H7 (cell line): ENCODE results near the gene EDNRB. TPM values are rescaled to one million over a fixed set of nuclear protein-coding genes. Genes with fewer than 3 reads are reported as not detected.
"Not testable (repeated sequence)": the region's sequence is repeated elsewhere in the genome, so short reads cannot be mapped to it uniquely, and the experiment has no call there.

Source experiments
- DNase-seq: peaks from one replicate; pipeline ENCODE4 v3.0.0; 2012
- H3K27me3 ChIP-seq: 2 replicates; pipeline ENCODE4 v1.6.0; 2011; ENCODE audit warnings: mild to moderate bottlenecking, low read length; ENCODE audit not compliant: control insufficient read depth, insufficient read depth
- H3K36me3 ChIP-seq: replicated peaks from 2 replicates; pipeline ENCODE4 v1.5.1; 2011; ENCODE audit warnings: low read length; ENCODE audit not compliant: control insufficient read depth, insufficient read depth
- H3K4me3 ChIP-seq: 2 replicates; pipeline ENCODE4 v1.5.1; 2011; ENCODE audit warnings: low read depth, mild to moderate bottlenecking, control low read depth, low read length, moderate library complexity; ENCODE audit not compliant: insufficient read depth
- total RNA-seq: library from RNA; depleted of rRNA; stranded (reverse); fragments of >200 nt; shearing (Covaris generic); gene quantifications from 2 replicates; pipeline ENCODE4 v1.2.3, GENCODE V29; 2014

EDNRB gene
- total RNA-seq, 1 experiment from 2014 or later = 32.9 TPM

- no peak for DNase-seq
- Histone ChIP-seq H3K27me3 (no peaks in the 10 kb centered on the region), H3K36me3 (no peaks in the 10 kb centered on the region), H3K4me3 (no peak overlapping the region)
These were observed 40.4 kb downstream of the EDNRB start for GRCh38 chr13:77878190-77878589.

- H3K4me3 ChIP-seq = no peak overlapping the region
- H3K36me3 ChIP-seq = no peaks in the 10 kb centered on the region
- no peaks in the 10 kb centered on the region for H3K27me3 ChIP-seq
- no peak for DNase-seq
These were observed 42.5 kb downstream of the EDNRB start for GRCh38 chr13:77876176-77876575.

GRCh38 chr13:77874406-77874805, 44.2 kb downstream of the EDNRB start:
- Histone ChIP-seq H3K27me3 (no peaks in the 10 kb centered on the region), H3K4me3 (no peak overlapping the region), H3K36me3 (no peaks in the 10 kb centered on the region)
- DNase-seq = no peak

DNA sequence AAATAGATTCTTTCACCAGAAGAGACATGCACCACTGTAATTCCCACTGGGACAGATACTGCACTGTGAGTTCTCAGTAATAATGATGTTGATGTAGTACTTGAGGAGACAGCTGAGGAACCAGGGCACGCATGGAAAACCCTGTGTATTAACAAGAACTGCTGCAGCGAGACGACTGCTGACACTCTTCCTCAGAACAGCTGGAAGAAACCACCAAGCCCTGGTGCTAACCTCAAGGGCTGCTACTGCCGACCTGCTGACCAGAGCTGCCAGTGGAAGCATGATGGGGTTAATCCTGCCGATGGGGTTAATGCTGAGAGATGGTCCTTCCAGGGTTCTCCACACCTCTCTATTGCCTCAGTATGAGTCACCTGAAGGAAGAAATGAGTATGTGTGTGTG, 45.6 kb downstream of the EDNRB start:
- H3K27me3 ChIP-seq = no peaks in the 10 kb centered on the region
- no peak for DNase-seq
- H3K36me3 ChIP-seq = no peaks in the 10 kb centered on the region
- no peak overlapping the region for H3K4me3 ChIP-seq

GRCh38 chr13:77871596-77871995, 47.0 kb downstream of the EDNRB start:
- no peak for DNase-seq
- Histone ChIP-seq H3K4me3 (no peak overlapping the region), H3K27me3 (no peaks in the 10 kb centered on the region), H3K36me3 (no peaks in the 10 kb centered on the region)

DNA sequence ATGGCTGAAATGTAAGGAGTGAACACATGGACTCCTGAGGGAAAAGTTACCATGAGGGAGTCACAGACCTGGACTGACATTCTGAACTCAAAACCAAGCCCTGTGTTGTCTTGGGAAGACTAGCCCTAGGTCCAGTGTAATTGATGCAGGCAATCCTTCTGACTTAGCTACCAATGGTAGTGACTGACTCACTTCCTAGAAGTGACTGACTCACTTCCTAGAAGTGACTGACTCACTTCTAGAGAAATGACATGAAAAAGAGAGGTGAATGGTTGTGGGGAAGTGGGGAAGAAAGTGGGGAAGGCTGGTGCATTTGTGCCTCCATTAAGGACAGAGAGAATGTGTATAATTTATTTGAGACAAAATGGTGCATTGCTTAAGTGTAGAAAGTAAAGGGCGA, 49.9 kb downstream of the EDNRB start:
- H3K4me3 ChIP-seq = no peak overlapping the region
- H3K36me3 ChIP-seq = no peaks in the 10 kb centered on the region
- no peaks in the 10 kb centered on the region for H3K27me3 ChIP-seq
- no peak for DNase-seq

DNA sequence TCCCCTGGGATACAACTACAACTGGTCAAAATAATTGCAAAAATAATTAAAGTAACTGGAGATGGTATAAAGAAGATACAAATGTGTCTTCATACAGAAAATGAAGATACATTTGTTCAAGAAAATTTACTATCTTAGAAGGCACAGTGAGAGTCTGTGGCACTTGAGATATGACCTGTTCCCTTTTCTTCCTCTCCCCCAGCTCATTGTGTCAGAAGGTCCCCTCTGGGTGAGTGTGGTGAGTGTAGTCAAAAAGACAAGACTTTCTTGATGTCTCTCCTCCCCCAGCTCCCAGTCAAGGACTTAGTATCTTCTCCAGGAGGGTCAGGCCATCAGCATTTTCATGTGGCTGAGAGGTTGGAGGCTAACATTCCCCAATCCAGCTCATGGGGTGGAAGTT, 51.7 kb downstream of the EDNRB start:
- Histone ChIP-seq H3K27me3 (no peaks in the 10 kb centered on the region), H3K4me3 (no peak overlapping the region), H3K36me3 (no peaks in the 10 kb centered on the region)
- DNase-seq = no peak

DNA sequence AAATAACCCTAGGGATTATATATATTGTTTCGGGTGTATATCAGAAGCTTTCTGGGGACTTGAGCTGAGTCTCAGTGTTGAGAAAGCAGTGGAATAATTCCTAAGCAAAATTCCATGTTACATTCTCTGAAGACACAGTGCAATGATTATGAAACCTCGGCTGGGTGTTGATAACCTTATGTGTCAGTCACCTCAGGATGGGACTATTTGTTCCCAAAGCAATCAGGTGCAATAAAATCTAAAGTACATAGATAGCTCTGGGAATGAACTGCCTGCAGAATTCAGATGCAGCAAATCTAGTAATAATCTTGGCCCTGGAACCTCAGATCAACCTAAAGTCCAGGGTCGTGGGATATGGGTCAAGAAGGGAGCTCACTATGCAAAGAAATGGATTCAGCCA, 53.0 kb downstream of the EDNRB start:
- DNase-seq = no peak
- H3K36me3 ChIP-seq = no peaks in the 10 kb centered on the region
- H3K27me3 ChIP-seq = no peaks in the 10 kb centered on the region
- H3K4me3 ChIP-seq = no peak overlapping the region

DNA sequence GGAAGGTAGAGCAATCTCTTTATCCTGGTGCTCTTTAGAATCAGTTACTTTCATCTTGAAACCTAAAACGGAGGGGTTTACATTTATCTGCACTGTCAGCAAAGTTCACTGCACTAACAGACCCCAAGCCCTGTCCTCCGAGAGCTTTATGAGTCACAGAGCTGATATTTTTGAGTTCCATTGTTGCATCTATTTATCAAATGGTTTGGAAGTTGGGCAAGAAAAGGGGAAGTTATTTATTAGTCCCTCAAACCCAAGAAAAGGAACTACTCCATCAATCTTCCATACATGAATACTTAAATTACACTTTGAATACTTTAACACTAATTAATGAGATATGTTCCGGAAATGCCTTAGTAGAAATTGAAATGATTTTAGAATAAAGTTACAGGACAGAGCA, 55.5 kb downstream of the EDNRB start:
- Histone ChIP-seq H3K27me3 (no peaks in the 10 kb centered on the region), H3K4me3 (no peak overlapping the region), H3K36me3 (no peaks in the 10 kb centered on the region)
- no peak for DNase-seq

DNA sequence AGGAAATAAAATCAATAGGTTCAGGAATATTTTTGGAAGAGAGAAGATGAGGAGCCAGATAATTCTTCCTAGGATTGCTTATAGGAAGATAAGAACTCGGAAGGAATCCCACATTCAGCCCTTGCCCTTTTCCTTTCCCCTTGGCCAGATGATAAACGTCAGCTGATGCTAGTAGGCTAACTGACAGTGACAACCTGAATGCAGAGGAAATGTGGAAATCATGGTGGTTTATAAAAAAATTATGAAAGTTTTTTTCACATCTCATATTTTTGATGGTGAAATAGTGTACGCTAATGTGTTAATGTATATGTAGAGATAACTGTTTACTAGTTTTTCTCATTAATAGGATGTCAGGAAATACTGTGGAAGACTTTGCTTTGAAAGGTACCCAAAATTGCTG, 56.9 kb downstream of the EDNRB start:
- no peaks in the 10 kb centered on the region for H3K36me3 ChIP-seq
- no peak for DNase-seq
- no peak overlapping the region for H3K4me3 ChIP-seq
- H3K27me3 ChIP-seq = no peaks in the 10 kb centered on the region

GRCh38 chr13:77860507-77860981, 58.1 kb downstream of the EDNRB start:
- DNase-seq = no peak
- Histone ChIP-seq H3K27me3 (no peaks in the 10 kb centered on the region), H3K4me3 (no peak overlapping the region), H3K36me3 (no peaks in the 10 kb centered on the region)

- no peaks in the 10 kb centered on the region for H3K27me3 ChIP-seq
- no peak for DNase-seq
These were observed 59.2 kb downstream of the EDNRB start for GRCh38 chr13:77859450-77859849.

DNA sequence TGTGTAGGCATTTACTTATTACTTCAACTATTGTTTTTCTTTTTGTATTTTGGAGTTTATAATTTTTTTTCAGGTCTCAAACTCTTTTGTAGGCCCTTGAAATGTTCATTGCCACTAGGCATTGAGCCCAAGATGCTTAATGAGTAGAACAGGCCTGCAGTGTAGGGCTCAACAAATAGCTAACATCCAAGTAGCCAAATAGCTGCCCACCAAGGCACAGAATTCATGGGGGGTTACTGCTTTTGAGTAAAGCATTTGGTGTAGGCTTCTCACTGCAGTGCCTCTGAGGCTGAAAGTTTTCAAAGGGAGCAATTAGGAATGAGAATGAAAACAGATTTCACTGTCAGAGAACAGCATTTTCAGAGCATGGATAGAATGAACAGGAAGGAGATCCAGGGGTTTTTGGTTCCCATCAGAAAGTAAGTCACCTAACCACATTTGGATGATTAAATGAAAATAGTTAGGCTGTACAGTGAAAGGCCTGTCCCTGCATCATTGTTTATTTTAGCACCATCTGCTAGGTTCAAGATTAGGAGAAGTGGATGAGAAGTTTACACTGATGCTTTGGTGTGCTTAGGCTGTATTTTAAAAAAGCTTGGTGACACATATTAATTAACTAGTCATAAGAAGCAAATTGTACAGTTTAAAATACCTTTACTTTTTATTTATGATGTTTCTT, 61.0 kb downstream of the EDNRB start:
- Histone ChIP-seq H3K4me3 (no peak overlapping the region), H3K36me3 (no peaks in the 10 kb centered on the region), H3K27me3 (no peaks in the 10 kb centered on the region)
- DNase-seq = no peak

More at GRCh38 chr13:77859450-77859849, 59.2 kb downstream of the EDNRB start:
- no peaks in the 10 kb centered on the region for H3K36me3 ChIP-seq
- no peak overlapping the region for H3K4me3 ChIP-seq

DNA sequence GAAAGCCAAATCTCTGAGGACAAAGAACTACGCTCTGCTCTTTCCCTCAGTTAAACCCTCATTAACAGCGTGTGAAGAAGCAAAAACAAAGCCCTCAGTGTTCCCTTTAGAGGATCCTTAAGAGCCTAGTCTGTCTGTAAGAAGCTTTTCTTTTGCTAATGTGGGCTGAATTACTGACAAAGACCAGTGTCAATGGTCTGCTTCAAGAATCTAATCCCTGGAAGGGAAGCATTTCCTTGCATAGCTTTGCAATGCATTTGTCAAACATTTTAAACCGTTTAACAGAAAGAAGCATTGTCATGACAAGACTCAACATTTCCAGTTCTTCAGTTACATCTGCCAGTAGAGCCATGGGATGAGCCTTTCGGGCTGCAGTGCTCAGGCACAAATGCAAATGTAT, 64.9 kb downstream of the EDNRB start:
- Histone ChIP-seq H3K27me3 (no peaks in the 10 kb centered on the region), H3K36me3 (no peaks in the 10 kb centered on the region), H3K4me3 (no peak overlapping the region)
- DNase-seq = peak; percentile 43

DNA sequence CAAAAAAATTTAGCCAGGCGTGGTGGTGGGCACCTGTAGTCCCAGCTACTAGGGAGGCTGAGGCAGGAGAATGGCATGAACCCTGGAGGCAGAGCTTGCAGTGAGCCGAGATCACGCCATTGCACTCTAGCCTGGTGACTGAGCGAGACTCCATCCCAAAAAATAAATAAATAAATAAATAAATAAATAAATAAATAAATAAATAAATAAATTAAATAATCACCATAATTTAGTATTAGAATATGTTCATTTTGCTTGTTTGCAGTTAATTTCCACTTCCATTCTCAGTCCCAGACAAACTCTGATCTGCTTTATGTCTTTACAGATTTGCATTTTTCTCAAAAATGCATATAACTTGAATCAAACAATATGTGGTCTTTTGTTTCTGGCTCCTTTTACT, 70.6 kb downstream of the EDNRB start:
- DNase-seq, H3K27me3 ChIP-seq, H3K36me3 ChIP-seq, H3K4me3 ChIP-seq: not testable (repeated sequence)

DNA sequence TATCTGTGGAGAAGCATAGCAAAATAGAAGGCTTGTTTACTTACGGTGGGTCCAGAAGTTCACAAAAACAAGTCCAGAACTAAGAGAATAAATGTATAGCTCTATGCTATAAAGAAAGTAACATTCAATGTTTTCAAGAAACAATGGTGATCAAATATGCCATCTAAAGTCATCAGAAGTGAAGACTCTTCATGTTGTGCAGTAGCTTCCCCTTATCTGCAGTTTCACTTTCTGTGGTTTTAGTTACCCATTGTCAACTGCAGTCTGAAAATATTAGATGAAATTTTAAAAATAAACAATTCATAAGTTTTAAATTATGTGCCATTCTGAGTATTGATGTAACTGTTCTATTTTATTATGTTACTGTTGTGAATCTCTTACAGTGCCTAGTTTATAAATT, 72.5 kb downstream of the EDNRB start:
- no peak for DNase-seq
- Histone ChIP-seq H3K4me3 (no peak overlapping the region), H3K27me3 (no peaks in the 10 kb centered on the region)

More for the DNA sequence above, 72.5 kb downstream of the EDNRB start:
- H3K36me3 ChIP-seq = no peaks in the 10 kb centered on the region
